BLaER1 treated with 17β-estradiol and CSF1 and Interleukin-3, amounts not matched to agents 10 nM and 100 nM (cell line): ENCODE results near the gene NFATC4.
A peak's percentile ranks its signal among the peaks of the same experiment; 100 is the strongest.
"Not testable (repeated sequence)": the region's sequence is repeated elsewhere in the genome, so short reads cannot be mapped to it uniquely, and the experiment has no call there.

Experiments
- H3K27ac ChIP-seq, 11 experiments: shearing (Covaris generic); formaldehyde crosslinking; 2 replicates each; pipeline ENCODE4 v1.8.1; 2022
- H3K27me3 ChIP-seq, 11 experiments: shearing (Covaris generic); formaldehyde crosslinking; 2 replicates each; pipeline ENCODE4 v1.8.1; 2022
- H3K36me3 ChIP-seq, 11 experiments: shearing (Covaris generic); formaldehyde crosslinking; 2 replicates each; pipeline ENCODE4 v1.8.1; 2022
- H3K4me1 ChIP-seq, 10 experiments: shearing (Covaris generic); formaldehyde crosslinking; 2 replicates each; pipeline ENCODE4 v1.8.1; 2022
- H3K4me2 ChIP-seq, 11 experiments: shearing (Covaris generic); formaldehyde crosslinking; 2 replicates each; pipeline ENCODE4 v1.8.1; 2022
- H3K4me3 ChIP-seq, 10 experiments: shearing (Covaris generic); formaldehyde crosslinking; 2 replicates each; pipeline ENCODE4 v1.8.1; 2022
- H3K9ac ChIP-seq, 11 experiments: shearing (Covaris generic); formaldehyde crosslinking; 2 replicates each; pipeline ENCODE4 v1.8.1; 2022
- H3K9me3 ChIP-seq, 11 experiments: shearing (Covaris generic); formaldehyde crosslinking; replicated peaks in 1 of 11; 2 replicates each; pipeline ENCODE4 v1.8.1; 2022
- H4K20me1 ChIP-seq, 11 experiments: shearing (Covaris generic); formaldehyde crosslinking; 2 replicates each; pipeline ENCODE4 v1.8.1; 2022
- Cebpa-rat ChIP-seq, 11 experiments: shearing (Covaris generic); IDR thresholded peaks; 2 replicates each; pipeline ENCODE4 v1.8.1; 2022

The NFATC4 gene

DNA sequence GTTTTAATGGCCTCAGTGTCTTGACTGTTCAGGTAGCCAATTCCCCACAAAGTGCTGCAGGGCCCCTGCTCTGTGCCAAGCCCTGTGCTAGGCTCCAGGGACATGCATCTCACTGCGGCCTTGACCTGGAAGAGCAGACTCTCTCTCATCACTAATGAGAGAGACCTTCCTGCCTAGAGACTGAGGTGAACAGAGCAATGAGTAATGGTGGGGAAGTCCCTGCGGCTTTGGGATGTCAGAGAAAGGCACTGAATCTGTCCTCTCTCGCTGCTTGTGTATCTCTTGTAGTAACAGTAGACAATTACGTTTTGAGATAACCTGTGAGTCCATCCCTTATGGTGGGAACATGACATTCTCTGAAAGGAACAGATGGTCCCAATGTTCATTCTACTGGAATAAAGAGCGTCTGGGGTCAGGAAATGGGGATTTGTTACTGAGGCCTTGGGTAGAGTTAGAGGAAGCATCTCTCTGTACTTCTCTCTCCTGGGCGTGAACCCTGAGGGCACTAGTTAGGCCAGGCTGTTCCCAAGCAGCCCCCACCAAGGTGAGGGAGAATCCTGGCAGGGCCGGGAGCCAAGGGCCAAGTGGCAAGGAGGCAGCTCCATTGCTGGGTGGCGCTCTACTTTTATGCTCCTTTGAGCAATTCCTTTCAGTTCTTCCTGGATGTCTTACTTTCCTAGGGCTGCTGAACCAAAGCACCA, 13.5 kb downstream of the NFATC4 start:
- peaks cover 2 to 20% (median 13%) of the 10 kb centered on the region in 10 experiments; a peak in 19 of 20 replicates for H3K4me1 ChIP-seq
- H3K27me3 ChIP-seq, result no peaks in the 10 kb centered on the region
- H3K4me2 ChIP-seq, result no peak overlapping the region
- no peaks in the 10 kb centered on the region for H3K9me3 ChIP-seq
- peaks cover 0 to 21% (median 16%) of the 10 kb centered on the region in 11 experiments; a peak in 6 of 22 replicates for H3K36me3 ChIP-seq
- TF ChIP-seq Cebpa-rat (IDR thresholded peaks at IDR 0.05), result no peak
- no peak overlapping the region for H3K27ac ChIP-seq
- no peaks in the 10 kb centered on the region for H4K20me1 ChIP-seq
- no peak overlapping the region for H3K4me3 ChIP-seq
- no peak overlapping the region for H3K9ac ChIP-seq

DNA sequence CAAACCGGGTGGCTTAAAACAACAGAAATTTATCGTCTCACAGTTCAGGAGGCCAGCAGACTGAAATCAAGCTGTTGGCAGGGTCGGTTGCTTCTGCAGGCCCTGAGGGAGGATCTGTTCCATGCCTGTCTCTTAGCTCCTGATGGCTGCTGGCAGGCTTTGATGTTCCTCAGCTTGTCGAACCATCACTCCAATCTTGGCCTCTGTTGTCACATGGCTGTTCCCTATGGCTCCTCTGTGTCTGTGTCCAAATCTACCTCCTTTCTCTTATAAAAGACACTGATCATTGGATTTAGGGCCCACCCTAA, 14.0 kb downstream of the NFATC4 start:
- TF ChIP-seq Cebpa-rat (IDR thresholded peaks at IDR 0.05), result no peak
- no peaks in the 10 kb centered on the region for H3K9me3 ChIP-seq
- peaks cover 0 to 14% (median 8%) of the 10 kb centered on the region in 10 experiments; a peak in 17 of 20 replicates for H3K4me1 ChIP-seq
- H3K27me3 ChIP-seq, result no peaks in the 10 kb centered on the region
- H3K4me3 ChIP-seq, result no peak overlapping the region
- no peak overlapping the region for H3K27ac ChIP-seq
- no peaks in the 10 kb centered on the region for H4K20me1 ChIP-seq
- peaks cover 0 to 16% (median 11%) of the 10 kb centered on the region in 11 experiments; a peak in 6 of 22 replicates for H3K36me3 ChIP-seq
- no peak overlapping the region for H3K9ac ChIP-seq
- H3K4me2 ChIP-seq, result no peak overlapping the region

DNA sequence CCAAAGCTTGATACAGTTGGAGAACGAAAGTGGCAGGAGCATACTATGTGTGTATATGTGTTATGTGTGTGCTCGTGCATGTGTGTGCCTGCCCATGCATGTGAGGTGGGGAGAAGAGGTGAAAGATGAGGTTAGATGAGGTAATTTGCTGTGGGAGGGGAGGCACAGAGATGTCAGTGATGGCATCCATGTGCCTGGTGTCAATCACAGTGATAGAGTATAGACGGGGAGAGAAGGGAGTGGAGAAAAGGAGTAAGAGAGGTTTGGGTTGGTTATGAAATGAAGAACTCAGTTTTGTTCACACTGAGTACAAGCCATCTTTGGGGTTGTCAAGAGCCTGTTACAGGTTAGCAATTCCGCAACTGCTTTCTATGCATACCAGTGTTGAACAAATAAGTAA, 16.2 kb downstream of the NFATC4 start:
- no peaks in the 10 kb centered on the region for H3K36me3 ChIP-seq
- no peaks in the 10 kb centered on the region for H3K27me3 ChIP-seq
- no peak for TF ChIP-seq Cebpa-rat (IDR thresholded peaks at IDR 0.05)
- H3K4me3 ChIP-seq, result no peak overlapping the region
- no peaks in the 10 kb centered on the region for H4K20me1 ChIP-seq
- H3K4me1 ChIP-seq, result peaks cover 0 to 6% (median 0%) of the 10 kb centered on the region in 10 experiments; a peak in 1 of 20 replicates
- H3K27ac ChIP-seq, result no peak overlapping the region
- no peak overlapping the region for H3K4me2 ChIP-seq
- no peak overlapping the region for H3K9ac ChIP-seq
- H3K9me3 ChIP-seq, result no peaks in the 10 kb centered on the region

DNA sequence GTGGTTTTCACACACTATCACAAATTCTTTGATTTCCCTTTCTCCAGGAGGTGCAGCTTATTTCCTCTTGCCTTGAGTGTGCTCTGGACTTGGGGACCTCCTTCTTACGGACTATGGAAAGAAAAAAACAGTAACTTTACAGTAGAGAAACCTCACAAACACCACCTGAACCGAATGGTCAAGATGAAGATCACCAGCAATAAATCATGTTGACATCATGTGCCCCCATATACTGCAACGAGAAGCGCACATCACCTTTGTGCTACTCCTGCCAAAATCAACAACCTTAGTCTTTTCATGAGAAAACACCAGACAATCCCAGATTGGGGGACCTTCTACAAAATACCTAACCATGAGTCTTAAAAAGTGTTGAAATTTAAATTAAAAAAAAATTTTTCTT, 17.5 kb downstream of the NFATC4 start:
- Histone ChIP-seq H3K9me3 (no peaks in the 10 kb centered on the region), H3K27me3 (no peaks in the 10 kb centered on the region), H3K27ac (no peak overlapping the region), H4K20me1 (no peaks in the 10 kb centered on the region), H3K9ac (no peak overlapping the region), H3K4me2 (no peak overlapping the region), H3K4me3 (no peak overlapping the region), H3K36me3 (no peaks in the 10 kb centered on the region), H3K4me1 (peaks cover 0 to 9% (median 1%) of the 10 kb centered on the region in 10 experiments; a peak in 14 of 20 replicates)
- TF ChIP-seq Cebpa-rat (IDR thresholded peaks at IDR 0.05), result no peak

DNA sequence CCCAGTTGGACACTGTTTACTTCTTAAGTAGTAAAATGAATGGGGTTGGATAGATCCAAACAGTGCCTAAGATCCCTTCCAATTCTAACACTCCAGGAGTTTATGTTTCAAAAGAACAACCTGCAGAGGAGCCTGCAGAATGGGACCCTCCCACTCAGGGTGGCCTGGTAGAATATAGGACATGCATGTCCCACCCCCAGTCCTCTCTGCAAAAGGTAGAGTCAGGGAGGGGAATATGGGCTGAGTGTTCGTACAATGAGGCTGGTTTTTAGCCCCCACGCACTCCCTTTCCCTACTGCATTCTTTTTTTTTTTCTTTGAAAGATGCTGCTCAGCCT, 19.0 kb downstream of the NFATC4 start:
- Histone ChIP-seq H3K9ac (no peak overlapping the region), H3K27me3 (no peaks in the 10 kb centered on the region), H3K9me3 (no peaks in the 10 kb centered on the region), H4K20me1 (no peaks in the 10 kb centered on the region), H3K36me3 (no peaks in the 10 kb centered on the region), H3K4me3 (no peak overlapping the region), H3K4me1 (peaks cover 0 to 13% (median 10%) of the 10 kb centered on the region in 10 experiments; a peak in 14 of 20 replicates), H3K27ac (no peak overlapping the region), H3K4me2 (no peak overlapping the region)
- TF ChIP-seq Cebpa-rat (IDR thresholded peaks at IDR 0.05), result no peak

DNA sequence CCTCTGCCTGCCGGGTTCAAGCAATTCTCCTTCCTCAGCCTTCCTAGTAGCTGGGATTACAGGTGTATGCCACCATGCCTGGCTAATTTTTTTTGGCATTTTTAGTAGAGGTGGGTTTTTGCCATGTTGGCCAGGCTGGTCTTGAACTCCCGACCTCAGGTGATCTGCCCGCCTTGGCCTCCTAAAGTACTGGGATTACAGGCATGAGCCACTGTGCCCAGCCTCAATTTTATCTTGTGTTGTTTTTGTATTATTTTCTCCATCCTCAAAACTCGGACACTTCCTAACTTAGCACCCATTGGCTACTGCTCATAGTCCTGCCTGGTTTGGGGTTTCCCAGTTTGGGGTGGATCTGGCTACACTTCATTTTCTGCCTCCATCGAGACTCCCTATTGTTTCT, 19.6 kb downstream of the NFATC4 start:
- H3K27ac ChIP-seq, H3K27me3 ChIP-seq, H3K4me3 ChIP-seq, H3K9ac ChIP-seq, H3K9me3 ChIP-seq, H3K36me3 ChIP-seq, H3K4me2 ChIP-seq, H4K20me1 ChIP-seq: not testable (repeated sequence)
- peaks cover 0 to 13% (median 10%) of the 10 kb centered on the region in 10 experiments; a peak in 14 of 20 replicates for H3K4me1 ChIP-seq

DNA sequence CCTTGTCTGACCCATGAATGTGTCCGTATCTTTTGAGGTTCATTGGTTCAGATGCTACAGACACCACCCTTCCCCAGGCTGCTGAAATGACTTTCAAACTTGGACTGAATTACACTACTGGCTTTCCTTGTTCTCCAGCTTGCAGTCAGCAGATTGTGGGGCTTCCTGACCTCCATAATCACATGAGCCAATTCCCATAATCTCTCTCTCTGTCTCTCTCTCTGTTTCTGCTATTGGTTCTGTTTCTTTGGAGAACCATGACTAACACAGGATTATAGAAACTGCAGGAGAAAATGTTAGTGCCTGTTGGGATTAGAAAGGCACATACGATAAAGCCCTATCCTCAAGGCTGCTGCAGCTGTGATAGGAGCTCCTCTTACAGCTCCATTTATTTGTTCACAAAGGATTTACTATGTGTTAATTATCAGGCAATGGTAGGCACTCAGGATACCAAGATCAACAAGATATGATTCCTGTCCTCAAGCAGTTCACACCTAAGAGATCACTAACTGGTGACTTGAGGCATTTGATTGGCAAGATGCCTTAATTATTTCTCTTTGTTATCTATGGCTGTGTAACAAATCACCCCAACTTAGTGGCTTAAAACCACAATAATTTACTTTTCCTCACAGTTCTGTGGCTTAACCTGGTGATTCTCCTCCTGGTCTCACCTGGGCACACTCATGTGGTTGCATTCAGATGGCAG, 20.6 kb downstream of the NFATC4 start:
- H3K9me3 ChIP-seq, result no peaks in the 10 kb centered on the region
- H3K9ac ChIP-seq, result no peak overlapping the region
- TF ChIP-seq Cebpa-rat (IDR thresholded peaks at IDR 0.05), result no peak
- no peak overlapping the region for H3K27ac ChIP-seq
- H3K4me2 ChIP-seq, result no peak overlapping the region
- H3K4me3 ChIP-seq, result no peak overlapping the region
- H3K27me3 ChIP-seq, result no peaks in the 10 kb centered on the region
- H4K20me1 ChIP-seq, result no peaks in the 10 kb centered on the region
- H3K36me3 ChIP-seq, result no peaks in the 10 kb centered on the region
- H3K4me1 ChIP-seq, result peaks cover 0 to 13% (median 10%) of the 10 kb centered on the region in 10 experiments; a peak in 14 of 20 replicates

DNA sequence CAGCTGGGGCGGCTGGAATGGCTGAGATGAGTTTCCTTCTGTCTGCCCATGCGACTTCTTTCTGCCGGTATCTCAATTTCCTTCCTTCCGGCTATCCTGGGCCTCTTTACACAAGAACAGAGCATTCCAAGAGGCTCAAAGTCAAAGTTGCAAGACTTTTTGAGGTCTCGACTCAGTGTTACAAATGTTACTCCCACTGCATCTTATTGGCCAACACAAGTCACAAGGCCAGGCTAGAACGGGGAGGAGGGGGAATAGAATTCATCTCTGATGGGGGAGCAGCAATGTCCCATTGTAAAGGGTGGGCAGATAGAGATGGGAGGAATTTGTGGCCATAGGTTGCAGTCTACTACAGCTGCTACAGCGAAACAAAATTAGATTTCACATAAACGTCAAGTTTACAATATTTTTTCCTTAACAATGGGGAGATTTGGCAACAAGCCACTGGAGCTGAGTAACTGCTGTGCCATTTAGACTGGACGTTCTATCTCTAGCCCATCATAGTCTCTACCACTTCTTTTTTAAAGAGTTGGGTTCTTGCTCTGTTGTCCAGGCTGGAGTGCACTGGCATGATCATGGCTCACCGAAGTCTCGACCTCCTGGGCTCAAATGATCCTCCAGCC, 21.4 kb downstream of the NFATC4 start:
- Histone ChIP-seq H3K4me3 (no peak overlapping the region), H3K9me3 (no peaks in the 10 kb centered on the region), H4K20me1 (no peaks in the 10 kb centered on the region), H3K27me3 (no peaks in the 10 kb centered on the region), H3K27ac (no peak overlapping the region), H3K4me2 (no peak overlapping the region), H3K9ac (no peak overlapping the region), H3K4me1 (peaks cover 0 to 13% (median 10%) of the 10 kb centered on the region in 10 experiments; a peak in 14 of 20 replicates), H3K36me3 (no peaks in the 10 kb centered on the region)
- no peak for TF ChIP-seq Cebpa-rat (IDR thresholded peaks at IDR 0.05)

DNA sequence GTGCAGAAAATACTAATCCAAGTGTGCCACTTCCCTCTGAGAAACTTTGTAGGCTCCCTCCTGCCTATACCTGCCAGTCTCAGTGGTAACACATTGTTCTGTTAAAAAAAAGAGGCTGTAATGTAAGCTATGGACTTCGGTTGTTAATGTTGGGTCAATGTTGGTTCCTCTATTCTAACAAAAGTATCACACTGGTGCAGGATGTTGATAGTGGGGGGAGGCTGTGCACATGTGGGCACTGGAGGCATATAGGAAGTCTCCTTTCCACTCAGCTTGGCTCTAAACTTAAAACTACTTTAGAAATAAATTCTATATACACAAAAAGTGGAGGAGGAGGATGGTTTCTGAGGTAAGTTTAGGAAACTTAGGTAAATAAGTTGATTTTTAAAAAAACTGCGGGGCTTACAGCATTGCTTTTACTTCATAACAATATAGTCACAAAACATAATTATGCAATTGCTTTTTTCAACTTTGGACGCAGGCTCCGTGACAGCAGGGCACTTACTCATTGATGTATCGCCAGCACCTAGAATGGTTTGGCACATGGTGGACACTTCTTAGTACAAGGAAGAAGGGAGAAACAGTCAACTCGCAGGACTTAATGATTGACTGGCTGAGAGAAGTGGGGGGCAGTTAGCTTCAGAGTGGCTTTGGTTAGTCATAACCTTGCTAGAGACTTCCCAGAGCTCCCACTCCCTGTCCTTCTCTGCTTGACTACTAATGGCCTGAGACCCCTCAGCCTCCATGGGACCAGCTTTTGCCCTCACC, 22.9 kb downstream of the NFATC4 start:
- TF ChIP-seq Cebpa-rat (IDR thresholded peaks at IDR 0.05), result no peak
- Histone ChIP-seq H3K4me2 (peak overlapping the region in 10 of 11 experiments; percentile 5 to 59 (median 31); a peak in 17 of 22 replicates), H4K20me1 (no peaks in the 10 kb centered on the region), H3K4me1 (peaks cover 7 to 22% (median 19%) of the 10 kb centered on the region in 10 experiments; a peak in 19 of 20 replicates), H3K9ac (no peak overlapping the region; a peak in 1 of 22 replicates), H3K27ac (no peak overlapping the region), H3K4me3 (no peak overlapping the region), H3K27me3 (no peaks in the 10 kb centered on the region), H3K9me3 (no peaks in the 10 kb centered on the region), H3K36me3 (no peaks in the 10 kb centered on the region)
